ENCODE data around the gene OXER1. TPM values are rescaled to one million over a fixed set of nuclear protein-coding genes. Genes with fewer than 3 reads are reported as not detected.
A peak's percentile ranks its signal among the peaks of the same experiment; 100 is the strongest.

Gene OXER1
- total and polyA plus RNA-seq, 11 donors = 0.22 to 2.2 (median 0.48) TPM; not detected in 2

GRCh38 chr2:42806786-42807185 lies 42.9 kb upstream of the OXER1 start:
- 88 to 92% (median 90%) methylated on average over 6 of the region's 6 CpGs for WGBS, 4 donors
- no peaks in the 10 kb centered on the region for H3K27me3 ChIP-seq

GRCh38 chr2:42804891-42805290 lies 41.0 kb upstream of the OXER1 start:
- TF ChIP-seq CTCF (IDR thresholded peaks at IDR 0.05) (no peak), POLR2A (IDR thresholded peaks at IDR 0.05) (no peak)
- H3K27me3 ChIP-seq = no peaks in the 10 kb centered on the region
- H3K4me3 ChIP-seq = no peak overlapping the region
- ATAC-seq (no peak), DNase-seq (no peak)
- no peaks in the 10 kb centered on the region for H3K36me3 ChIP-seq
- no peaks in the 10 kb centered on the region for H3K9me3 ChIP-seq
- intact Hi-C loops (cut with DNase I) = no loop called here
- peaks cover 0 to 22% (median 7%) of the 10 kb centered on the region in 12 donors for H3K4me1 ChIP-seq
- WGBS, 4 donors = 76 to 79% (median 77%) methylated on average over 5 of the region's 5 CpGs
- peak overlapping the region in 1 of 12 donors; percentile 35 for H3K27ac ChIP-seq

More at GRCh38 chr2:42806786-42807185, 42.9 kb upstream of the OXER1 start:
- Histone ChIP-seq H3K4me3 (no peak overlapping the region), H3K4me1 (peaks cover 0 to 27% (median 12%) of the 10 kb centered on the region in 12 donors), H3K27ac (no peak overlapping the region), H3K36me3 (no peaks in the 10 kb centered on the region), H3K9me3 (no peaks in the 10 kb centered on the region)
- no peak for ATAC-seq
- no peak for DNase-seq
- intact Hi-C loops (cut with DNase I) = no loop called here
- TF ChIP-seq CTCF (IDR thresholded peaks at IDR 0.05) (no peak), POLR2A (IDR thresholded peaks at IDR 0.05) (no peak)

DNA sequence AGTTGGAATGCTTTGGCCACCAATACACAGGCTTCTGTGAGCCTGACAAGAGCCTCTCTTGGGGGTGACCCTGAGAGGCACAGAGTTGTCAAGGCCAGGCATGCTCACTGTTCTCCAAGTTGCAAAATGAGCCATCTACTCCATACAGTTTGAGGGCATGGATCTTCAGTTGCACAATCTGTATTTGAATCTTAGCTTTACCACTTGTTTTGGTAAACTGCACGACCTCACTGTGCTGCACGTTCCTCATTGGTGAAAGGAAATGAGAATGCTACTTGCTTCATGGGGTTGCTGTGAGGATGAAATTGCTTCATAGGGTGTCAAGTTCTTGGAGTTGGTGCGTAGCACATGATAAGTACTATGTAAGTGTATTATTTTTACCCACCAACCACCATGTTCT lies 40.4 kb upstream of the OXER1 start:
- Histone ChIP-seq H3K9me3 (no peaks in the 10 kb centered on the region), H3K27me3 (no peaks in the 10 kb centered on the region), H3K4me3 (no peak overlapping the region), H3K4me1 (peaks cover 0 to 19% (median 5%) of the 10 kb centered on the region in 12 donors), H3K36me3 (no peaks in the 10 kb centered on the region), H3K27ac (peak overlapping the region in 1 of 12 donors; percentile 35)
- ATAC-seq (peak in 1 of 4 donors; percentile 6), DNase-seq (no peak)
- intact Hi-C loops (cut with DNase I) = no loop called here
- TF ChIP-seq CTCF (IDR thresholded peaks at IDR 0.05) = no peak
- no peak for TF ChIP-seq POLR2A (IDR thresholded peaks at IDR 0.05)
- 67 to 80% (median 73%) methylated on average over 3 of the region's 3 CpGs for WGBS, 4 donors

GRCh38 chr2:42802150-42802549 lies 38.2 kb upstream of the OXER1 start:
- DNase-seq = no peak
- Histone ChIP-seq H3K27me3 (no peaks in the 10 kb centered on the region), H3K4me1 (peaks cover 0 to 13% (median 0%) of the 10 kb centered on the region in 12 donors), H3K9me3 (no peaks in the 10 kb centered on the region), H3K4me3 (no peak overlapping the region), H3K36me3 (no peaks in the 10 kb centered on the region), H3K27ac (no peak overlapping the region)
- no peak for ATAC-seq
- 90 to 91% (median 91%) methylated on average over 6 of the region's 6 CpGs for WGBS, 4 donors
- intact Hi-C loops (cut with DNase I) = no loop called here
- TF ChIP-seq POLR2A (IDR thresholded peaks at IDR 0.05) = no peak
- no peak for TF ChIP-seq CTCF (IDR thresholded peaks at IDR 0.05)
